Measurements from ENCODE around the gene GCNT2.

DNA sequence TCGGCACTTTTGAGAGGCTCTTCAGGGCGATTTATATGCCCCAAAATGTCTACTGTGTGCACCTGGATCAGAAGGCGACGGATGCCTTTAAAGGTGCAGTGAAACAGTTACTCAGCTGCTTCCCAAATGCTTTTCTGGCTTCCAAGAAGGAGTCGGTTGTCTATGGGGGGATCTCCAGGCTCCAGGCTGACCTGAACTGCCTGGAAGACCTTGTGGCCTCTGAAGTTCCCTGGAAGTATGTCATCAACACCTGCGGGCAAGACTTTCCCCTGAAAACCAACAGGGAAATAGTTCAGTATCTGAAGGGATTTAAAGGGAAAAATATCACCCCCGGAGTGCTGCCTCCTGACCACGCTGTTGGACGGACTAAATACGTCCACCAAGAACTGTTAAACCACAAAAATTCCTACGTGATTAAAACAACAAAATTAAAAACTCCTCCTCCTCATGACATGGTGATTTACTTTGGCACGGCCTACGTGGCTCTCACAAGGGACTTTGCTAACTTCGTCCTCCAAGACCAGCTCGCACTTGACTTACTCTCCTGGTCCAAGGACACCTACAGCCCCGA, 8.2 kb downstream of the GCNT2 start:
- TF ChIP-seq TAF1 (IDR thresholded peaks at IDR 0.05; ENCODE audit: low read depth), result no peak
- no peak for TF ChIP-seq FOXM1 (IDR thresholded peaks at IDR 0.05; ENCODE audit: borderline replicate concordance, low read depth)
- no peak for TF ChIP-seq CREB1 (IDR thresholded peaks at IDR 0.05; ENCODE audit: low read depth)
- TF ChIP-seq EP300 (IDR thresholded peaks at IDR 0.05; ENCODE audit: borderline replicate concordance), result no peak
- no peak for TF ChIP-seq EGR1 (IDR thresholded peaks at IDR 0.05)
